Memory B cell (primary cell): ENCODE measurements around the gene VPS37D.

Source experiments
- ATAC-seq: fragments of 150-1000 bp; cut with Tn5 transposase; 2 replicates; pipeline ENCODE4 v1.10.0; 2021; ENCODE audit warnings: low read depth, mild to moderate bottlenecking, moderate library complexity
- DNase-seq, 2 donors: peaks; one replicate each; pipeline ENCODE4 v3.0.0; 2022; ENCODE audit warnings: low spot score in 2 of 2
- H3K27ac Mint-ChIP-seq: one replicate; pipeline ENCODE4 v1.8.0; 2022; ENCODE audit warnings: mild to moderate bottlenecking, moderate library complexity, mixed read lengths
- H3K27me3 Mint-ChIP-seq: one replicate; pipeline ENCODE4 v1.8.0; 2022; ENCODE audit warnings: mixed read lengths
- H3K36me3 Mint-ChIP-seq: one replicate; pipeline ENCODE4 v1.8.0; 2022; ENCODE audit warnings: mild to moderate bottlenecking, mixed read lengths
- H3K4me1 Mint-ChIP-seq: one replicate; pipeline ENCODE4 v1.8.0; 2022; ENCODE audit warnings: mixed read lengths
- H3K4me3 Mint-ChIP-seq: one replicate; pipeline ENCODE4 v1.8.0; 2022; ENCODE audit warnings: mild to moderate bottlenecking, moderate library complexity, mixed read lengths
- H3K9me3 Mint-ChIP-seq: one replicate; pipeline ENCODE4 v1.8.0; 2022; ENCODE audit warnings: mixed read lengths

VPS37D gene

DNA sequence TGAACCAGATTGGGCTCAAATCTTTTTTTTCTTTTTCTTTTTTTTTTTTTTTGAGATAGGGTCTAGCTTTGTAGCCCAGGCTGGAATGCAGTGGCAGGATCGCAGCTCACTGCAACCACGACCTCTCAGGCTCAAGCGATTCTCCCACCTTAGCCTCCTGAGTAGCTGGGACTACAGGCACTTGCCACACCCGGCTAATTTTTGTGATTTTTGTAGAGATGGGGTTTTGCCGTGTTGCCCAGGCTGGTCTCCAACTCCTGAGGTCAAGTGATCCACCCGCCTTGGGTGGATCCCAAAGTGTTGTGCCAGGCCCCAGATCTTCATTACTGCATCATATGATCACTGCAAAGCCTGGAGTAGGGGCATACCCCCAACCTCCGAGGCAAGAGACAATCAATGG lies 12.9 kb downstream of the VPS37D start:
- ATAC-seq (no peak), DNase-seq (no peak)
- H3K36me3 Mint-ChIP-seq: peaks cover 9% of the 10 kb centered on the region
- no peak overlapping the region for H3K4me3 Mint-ChIP-seq
- H3K9me3 Mint-ChIP-seq: no peaks in the 10 kb centered on the region
- H3K27me3 Mint-ChIP-seq: no peaks in the 10 kb centered on the region
- H3K27ac Mint-ChIP-seq: no peak overlapping the region
- peaks cover 17% of the 10 kb centered on the region for H3K4me1 Mint-ChIP-seq

DNA sequence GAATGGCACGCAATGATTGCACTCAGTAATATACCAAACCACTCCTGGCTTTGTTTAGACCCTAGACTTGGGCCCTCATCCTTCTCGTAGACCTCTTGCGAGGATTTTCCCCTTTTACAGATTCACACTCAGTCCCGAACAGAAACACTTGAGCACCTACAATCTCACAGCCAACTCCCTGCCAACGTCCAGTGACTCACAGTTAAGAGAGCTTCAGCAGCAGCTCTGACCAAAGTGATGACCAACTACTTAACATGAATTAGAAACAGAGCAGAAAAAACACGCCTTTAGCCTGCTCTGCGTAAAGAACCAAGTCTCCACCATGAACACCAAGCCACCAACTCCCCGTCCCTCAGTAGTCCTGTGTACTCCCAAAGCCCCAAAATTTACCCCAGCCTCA lies 13.4 kb downstream of the VPS37D start:
- H3K4me1 Mint-ChIP-seq: peaks cover 17% of the 10 kb centered on the region
- no peaks in the 10 kb centered on the region for H3K27me3 Mint-ChIP-seq
- no peaks in the 10 kb centered on the region for H3K9me3 Mint-ChIP-seq
- peak overlapping the region; percentile 97 for H3K4me3 Mint-ChIP-seq
- DNase-seq: no peak
- peak overlapping the region; percentile 24 for H3K27ac Mint-ChIP-seq
- H3K36me3 Mint-ChIP-seq: peaks cover 10% of the 10 kb centered on the region
- ATAC-seq: no peak

GRCh38 chr7:73682745-73683055 lies 15.1 kb downstream of the VPS37D start:
- peak overlapping the region; percentile 97 for H3K4me3 Mint-ChIP-seq
- H3K36me3 Mint-ChIP-seq: peaks cover 15% of the 10 kb centered on the region
- ATAC-seq: no peak
- H3K4me1 Mint-ChIP-seq: peaks cover 17% of the 10 kb centered on the region
- no peaks in the 10 kb centered on the region for H3K9me3 Mint-ChIP-seq
- no peak for DNase-seq
- peak overlapping the region; percentile 98 for H3K27ac Mint-ChIP-seq
- H3K27me3 Mint-ChIP-seq: no peaks in the 10 kb centered on the region

DNA sequence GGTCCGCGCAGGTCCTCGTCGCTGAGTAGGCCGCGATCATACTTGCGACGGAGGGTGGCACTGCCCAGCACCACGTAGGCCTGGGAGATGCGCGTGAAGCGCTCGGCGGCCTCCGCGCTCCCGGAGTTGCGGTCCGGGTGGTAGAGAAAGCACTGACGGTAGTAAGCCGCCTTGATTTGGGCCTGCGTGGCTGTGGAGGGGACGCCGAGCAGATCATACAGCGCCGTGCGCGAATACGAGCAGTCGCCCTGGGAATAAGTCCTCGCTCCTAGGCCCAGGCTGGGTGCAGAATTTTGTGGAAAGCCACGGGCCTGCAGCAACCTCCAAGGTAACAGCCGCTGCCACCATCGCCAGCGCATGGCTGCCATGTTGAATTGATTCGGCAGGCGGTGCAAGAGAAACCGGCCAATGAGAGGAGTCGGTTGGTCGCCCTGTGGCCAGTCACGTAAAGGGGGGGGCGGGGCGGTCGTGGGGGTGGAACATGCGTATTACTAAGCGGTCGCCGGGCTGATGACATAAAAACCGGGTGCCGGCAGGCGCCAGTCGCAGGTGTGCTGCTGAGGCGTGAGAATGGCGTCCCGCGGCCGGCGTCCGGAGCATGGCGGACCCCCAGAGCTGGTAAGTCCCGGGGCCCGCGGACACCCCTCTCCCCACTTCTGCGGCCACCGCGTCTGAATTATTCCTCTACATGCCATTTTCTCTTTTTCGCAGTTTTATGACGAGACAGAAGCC lies 15.6 kb downstream of the VPS37D start, which contains the start of the genes BUD23 and DNAJC30:
BUD23 (plus strand) TSS at position 542 of the 732 bp plus-strand sequence; CDS start at position 571, 29 bp downstream.
DNAJC30 (minus strand) TSS at position 398 of the 732 bp plus-strand sequence; CDS start at position 368, 30 bp downstream.
- no peaks in the 10 kb centered on the region for H3K9me3 Mint-ChIP-seq
- H3K27ac Mint-ChIP-seq: peak within 1 kb of the TSS; percentile 98
- peak; percentile 79 to 87 for DNase-seq
- H3K4me1 Mint-ChIP-seq: peaks cover 17% of the 10 kb centered on the region
- ATAC-seq: peak; percentile 93
- H3K4me3 Mint-ChIP-seq: peak within 1 kb of the TSS; percentile 97
- peaks cover 10% of the 10 kb centered on the region for H3K36me3 Mint-ChIP-seq
- H3K27me3 Mint-ChIP-seq: no peaks in the 10 kb centered on the region

DNA sequence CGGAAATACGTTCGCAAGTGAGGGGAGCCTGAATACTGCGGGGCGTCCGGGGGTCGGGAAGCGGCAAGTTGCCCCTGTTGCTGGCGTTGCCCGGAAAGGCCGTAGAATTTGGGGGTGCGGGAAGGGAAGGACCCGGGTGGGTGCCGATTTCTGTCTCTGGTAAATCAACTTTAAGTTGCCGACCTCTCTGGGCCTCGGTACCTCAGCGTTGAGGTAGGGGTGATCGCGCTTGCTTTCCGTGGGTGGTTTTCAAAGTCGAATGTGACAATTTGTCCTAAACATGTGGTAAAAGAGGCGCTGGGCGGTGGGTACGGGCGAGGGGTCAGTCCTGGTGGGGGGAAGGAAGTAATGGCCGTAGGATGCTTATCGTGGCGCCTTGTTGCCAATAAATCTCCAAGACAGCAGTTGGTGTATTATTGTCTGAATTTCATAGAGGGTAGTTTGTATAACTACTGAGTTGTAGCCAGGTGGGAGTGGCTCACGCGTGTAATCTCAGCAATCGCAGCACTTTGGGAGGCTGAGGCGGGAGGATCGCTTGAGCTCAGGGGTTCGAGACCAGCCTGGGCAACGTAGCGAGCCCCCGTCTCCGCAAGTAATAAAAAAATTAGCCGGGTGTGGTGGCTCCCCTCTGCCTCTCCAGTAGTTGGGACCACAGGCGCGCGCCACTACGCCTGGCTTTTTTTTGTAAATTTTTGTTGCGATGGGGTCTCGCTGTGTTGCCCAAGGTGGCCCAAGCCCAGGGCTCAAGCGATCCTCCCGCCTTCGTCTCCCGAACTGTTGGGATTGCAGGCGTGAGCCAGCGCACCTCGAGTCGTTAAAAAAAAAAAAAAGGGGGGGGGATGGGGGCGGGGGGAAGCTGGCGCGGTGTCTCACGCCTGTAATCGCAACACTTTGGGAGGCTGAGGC lies 16.4 kb downstream of the VPS37D start:
- H3K36me3 Mint-ChIP-seq: peaks cover 12% of the 10 kb centered on the region
- DNase-seq (no peak), ATAC-seq (no peak)
- no peaks in the 10 kb centered on the region for H3K27me3 Mint-ChIP-seq
- no peaks in the 10 kb centered on the region for H3K9me3 Mint-ChIP-seq
- H3K4me1 Mint-ChIP-seq: peaks cover 20% of the 10 kb centered on the region
- H3K4me3 Mint-ChIP-seq: peak overlapping the region; percentile 97
- H3K27ac Mint-ChIP-seq: peak overlapping the region; percentile 98

DNA sequence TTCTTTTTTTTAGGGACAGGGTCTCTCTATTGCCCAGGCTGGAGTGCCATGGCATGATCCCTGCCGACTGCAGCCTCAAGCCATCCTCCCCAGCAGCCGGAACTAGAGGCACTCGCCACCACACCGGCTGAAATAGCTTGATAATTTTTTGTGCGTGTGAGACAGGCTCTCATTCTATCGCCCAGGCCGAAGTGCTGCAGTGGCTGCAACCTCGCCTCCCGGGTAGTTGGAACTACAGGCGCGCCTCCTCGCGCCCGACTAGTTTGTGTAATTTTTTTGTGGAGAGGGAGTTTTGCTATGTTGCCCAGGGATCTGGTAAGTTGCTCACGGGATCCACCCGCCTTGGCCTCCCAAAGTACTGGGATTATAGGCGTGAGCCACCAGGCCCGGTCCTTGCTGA lies 17.7 kb downstream of the VPS37D start:
- peak overlapping the region; percentile 24 for H3K4me3 Mint-ChIP-seq
- H3K27me3 Mint-ChIP-seq: no peaks in the 10 kb centered on the region
- no peak overlapping the region for H3K27ac Mint-ChIP-seq
- H3K36me3 Mint-ChIP-seq: peaks cover 19% of the 10 kb centered on the region
- DNase-seq: no peak
- H3K9me3 Mint-ChIP-seq: no peaks in the 10 kb centered on the region
- H3K4me1 Mint-ChIP-seq: peaks cover 25% of the 10 kb centered on the region
- ATAC-seq: no peak

DNA sequence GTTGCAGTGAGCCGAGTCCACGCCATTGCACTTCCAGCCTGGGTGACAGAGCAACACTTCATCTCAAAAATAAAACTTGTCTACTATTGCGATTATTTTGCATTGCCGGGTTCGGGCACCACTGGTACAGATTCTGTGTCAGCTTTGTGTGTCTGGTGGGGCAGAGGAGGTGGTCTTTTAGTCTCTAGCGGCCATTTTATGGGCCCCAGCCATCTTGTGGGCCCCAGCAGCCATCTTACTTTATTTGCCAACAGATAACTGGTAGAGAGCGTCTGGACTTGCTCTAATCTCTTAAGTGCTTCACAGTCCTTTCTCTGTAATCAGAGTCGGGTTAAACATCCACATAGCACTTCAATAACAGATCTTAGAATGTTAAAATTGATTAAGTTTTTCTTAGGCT lies 20.7 kb downstream of the VPS37D start:
- Mint-ChIP-seq H3K27me3 (no peaks in the 10 kb centered on the region), H3K27ac (no peak overlapping the region), H3K36me3 (peaks cover 30% of the 10 kb centered on the region), H3K9me3 (no peaks in the 10 kb centered on the region), H3K4me3 (no peak overlapping the region), H3K4me1 (peaks cover 14% of the 10 kb centered on the region)
- DNase-seq (no peak), ATAC-seq (no peak)

DNA sequence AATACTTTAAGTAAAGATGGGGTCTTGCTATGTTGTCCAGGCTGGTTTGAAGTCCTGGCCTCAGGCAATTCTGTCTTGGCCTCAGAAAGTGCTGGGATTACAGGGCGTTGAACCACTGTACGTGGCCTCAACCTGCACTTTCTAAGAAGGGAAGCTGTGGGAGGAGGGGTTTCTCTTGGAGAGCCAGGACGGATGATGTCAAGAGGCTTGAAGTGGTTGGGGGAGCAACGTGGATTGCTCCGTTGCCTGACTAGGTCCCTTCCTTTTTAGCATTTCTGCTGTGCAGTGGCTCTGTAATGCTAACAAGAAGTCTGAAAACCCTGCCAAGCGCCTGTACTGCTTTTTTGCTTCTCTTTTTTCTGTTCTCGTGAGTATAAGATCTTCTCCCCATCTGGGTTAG lies 23.0 kb downstream of the VPS37D start:
- no peak overlapping the region for H3K27ac Mint-ChIP-seq
- ATAC-seq (no peak), DNase-seq (no peak)
- H3K36me3 Mint-ChIP-seq: peaks cover 41% of the 10 kb centered on the region
- peaks cover 11% of the 10 kb centered on the region for H3K4me1 Mint-ChIP-seq
- no peaks in the 10 kb centered on the region for H3K9me3 Mint-ChIP-seq
- H3K27me3 Mint-ChIP-seq: no peaks in the 10 kb centered on the region
- H3K4me3 Mint-ChIP-seq: no peak overlapping the region

GRCh38 chr7:73696372-73696771 lies 28.7 kb downstream of the VPS37D start:
- Mint-ChIP-seq H3K9me3 (no peaks in the 10 kb centered on the region), H3K27me3 (no peaks in the 10 kb centered on the region), H3K4me3 (no peak overlapping the region), H3K4me1 (no peaks in the 10 kb centered on the region), H3K27ac (no peak overlapping the region), H3K36me3 (peaks cover 40% of the 10 kb centered on the region)
- no peak for ATAC-seq
- DNase-seq: no peak

- DNase-seq (no peak), ATAC-seq (no peak)
- no peaks in the 10 kb centered on the region for H3K9me3 Mint-ChIP-seq
- H3K27ac Mint-ChIP-seq: no peak overlapping the region
- no peaks in the 10 kb centered on the region for H3K27me3 Mint-ChIP-seq
- peaks cover 29% of the 10 kb centered on the region for H3K36me3 Mint-ChIP-seq
- no peak overlapping the region for H3K4me3 Mint-ChIP-seq
- H3K4me1 Mint-ChIP-seq: peaks cover 3% of the 10 kb centered on the region
These were observed 30.8 kb downstream of the VPS37D start for GRCh38 chr7:73698410-73698809.

GRCh38 chr7:73699370-73700068 lies 31.9 kb downstream of the VPS37D start:
- Mint-ChIP-seq H3K4me1 (peaks cover 6% of the 10 kb centered on the region), H3K9me3 (no peaks in the 10 kb centered on the region), H3K27ac (no peak overlapping the region), H3K4me3 (no peak overlapping the region), H3K36me3 (peaks cover 25% of the 10 kb centered on the region), H3K27me3 (no peaks in the 10 kb centered on the region)
- ATAC-seq (no peak), DNase-seq (no peak)

DNA sequence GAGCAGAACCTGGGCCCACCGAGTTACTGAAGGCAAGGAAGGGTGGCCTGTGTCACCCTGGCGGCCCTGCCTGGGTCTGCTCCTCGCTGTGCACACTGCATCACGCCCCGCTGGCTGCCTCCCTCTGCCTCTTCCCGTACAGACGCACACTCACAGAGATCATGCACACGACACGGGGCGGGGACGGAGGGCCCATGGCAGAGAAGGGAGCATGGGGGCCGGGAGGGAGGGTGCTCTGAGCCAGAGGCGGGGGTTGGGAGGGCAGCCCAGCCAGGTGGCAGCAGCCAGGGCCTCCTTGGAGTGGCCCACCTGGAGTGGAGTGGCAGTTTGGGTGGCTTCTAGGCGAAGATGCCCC lies 32.4 kb downstream of the VPS37D start:
- DNase-seq (no peak), ATAC-seq (no peak)
- Mint-ChIP-seq H3K4me1 (peaks cover 6% of the 10 kb centered on the region), H3K36me3 (peaks cover 22% of the 10 kb centered on the region), H3K9me3 (no peaks in the 10 kb centered on the region), H3K4me3 (no peak overlapping the region), H3K27me3 (no peaks in the 10 kb centered on the region), H3K27ac (no peak overlapping the region)

- Mint-ChIP-seq H3K27ac (no peak overlapping the region), H3K36me3 (peaks cover 19% of the 10 kb centered on the region), H3K4me3 (no peak overlapping the region), H3K9me3 (no peaks in the 10 kb centered on the region), H3K27me3 (no peaks in the 10 kb centered on the region), H3K4me1 (peaks cover 6% of the 10 kb centered on the region)
- no peak for ATAC-seq
- no peak for DNase-seq
These were observed 33.0 kb downstream of the VPS37D start for GRCh38 chr7:73700581-73701134.
